HG03196 (cell line): Measurements from ENCODE around the gene HEPH.
"Not testable (repeated sequence)": the region's sequence is repeated elsewhere in the genome, so short reads cannot be mapped to it uniquely, and the experiment has no call there.

ENCODE experiments used
- ATAC-seq: cut with Tn5 transposase; IDR thresholded peaks from one replicate; pipeline ENCODE4 v1.9.1; 2021; ENCODE audit not compliant: unreplicated experiment

Gene HEPH

DNA sequence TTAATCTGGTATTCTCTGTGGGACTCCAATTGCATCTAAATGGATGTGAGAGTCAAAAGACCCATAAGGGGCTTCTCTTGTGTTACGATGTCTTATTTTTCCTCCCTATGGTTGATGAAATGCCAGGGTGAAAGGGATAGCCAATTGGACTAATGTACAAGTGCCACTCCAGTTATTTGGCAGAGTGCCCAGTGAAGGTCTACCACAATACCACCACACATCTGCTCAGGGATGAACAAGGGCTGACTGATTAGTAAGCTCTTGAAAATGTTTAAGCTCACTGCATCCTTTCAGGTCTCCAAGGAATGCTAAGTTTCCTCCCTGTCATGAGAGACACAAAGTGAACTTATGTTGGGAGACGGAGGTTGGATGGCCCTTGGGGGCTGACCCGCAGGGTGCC, 57.8 kb downstream of the HEPH start:
- no peak for ATAC-seq

DNA sequence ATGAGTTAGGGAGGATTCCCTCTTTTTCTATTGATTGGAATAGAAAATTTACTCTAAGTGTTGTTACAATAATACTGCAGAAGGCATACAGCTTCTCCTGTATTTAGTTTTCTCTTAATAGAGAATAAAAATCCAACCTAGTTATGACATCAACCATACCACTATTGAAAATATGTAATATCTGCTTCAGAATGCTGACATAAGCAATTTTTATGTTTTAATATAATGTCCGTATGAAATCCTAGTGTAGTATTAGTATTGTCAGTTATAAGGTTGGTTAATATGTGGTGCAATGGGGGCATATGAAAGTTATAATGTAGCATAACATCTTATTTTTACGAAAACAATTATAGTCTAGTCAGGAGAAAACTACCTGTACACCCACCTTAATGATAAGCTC, 68.2 kb downstream of the HEPH start:
- no peak for ATAC-seq

DNA sequence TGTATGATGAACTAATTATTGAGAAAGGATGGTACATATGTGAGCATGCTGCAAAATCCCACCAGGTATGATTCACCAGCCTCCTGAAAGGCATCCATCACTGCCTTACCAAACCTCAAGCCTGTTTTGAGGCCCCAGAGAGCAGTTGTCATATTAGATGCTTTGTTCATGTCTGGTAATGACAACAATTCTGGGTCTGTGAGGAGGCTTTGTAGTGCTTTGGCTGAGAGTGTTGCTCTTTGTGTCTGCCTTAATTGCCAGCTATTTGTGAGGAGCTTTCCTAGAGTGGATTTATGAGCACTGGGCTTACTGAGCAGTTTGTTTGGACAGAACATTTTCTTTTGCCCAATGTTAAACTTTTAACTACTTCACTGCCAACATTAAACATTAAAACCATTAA, 69.2 kb downstream of the HEPH start:
- ATAC-seq, result no peak

- not testable (repeated sequence) for ATAC-seq
Measured at GRCh38 chrX:66233904-66234303, 69.9 kb downstream of the HEPH start.

GRCh38 chrX:66255359-66255967, 91.4 kb downstream of the HEPH start:
- no peak for ATAC-seq

DNA sequence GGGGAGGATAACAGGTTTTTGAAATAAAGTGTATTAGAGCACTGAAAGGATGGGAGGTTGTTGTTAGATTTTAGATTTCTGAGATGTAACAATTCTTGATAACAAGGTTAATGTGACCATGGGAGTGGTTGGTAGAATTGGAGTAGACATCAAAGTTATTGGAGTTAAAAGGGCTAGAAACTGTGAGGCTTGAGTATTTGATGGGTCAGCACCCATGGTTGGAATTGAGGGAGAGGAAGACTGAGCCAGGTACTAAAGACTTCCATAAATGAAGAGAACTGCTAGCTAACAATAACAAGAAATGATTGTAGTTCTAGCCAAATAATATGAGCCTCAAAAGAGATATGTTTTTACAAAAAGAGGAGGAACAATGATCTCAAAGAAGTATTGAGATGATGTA, 98.8 kb downstream of the HEPH start:
- ATAC-seq, result no peak
